22Rv1 (cell line): Measurements from ENCODE around the gene MED28.

Experiments
- CTCF ChIP-seq: fragments of 450-650 bp; IDR thresholded peaks from 2 replicates; pipeline ENCODE4 v1.5.1; 2017; ENCODE audit warnings: mild to moderate bottlenecking
- ZFX ChIP-seq: fragments of 450-650 bp; IDR thresholded peaks from 2 replicates; pipeline ENCODE4 v1.6.1; 2017; ENCODE audit warnings: antibody characterized with exemption, borderline replicate concordance

DNA sequence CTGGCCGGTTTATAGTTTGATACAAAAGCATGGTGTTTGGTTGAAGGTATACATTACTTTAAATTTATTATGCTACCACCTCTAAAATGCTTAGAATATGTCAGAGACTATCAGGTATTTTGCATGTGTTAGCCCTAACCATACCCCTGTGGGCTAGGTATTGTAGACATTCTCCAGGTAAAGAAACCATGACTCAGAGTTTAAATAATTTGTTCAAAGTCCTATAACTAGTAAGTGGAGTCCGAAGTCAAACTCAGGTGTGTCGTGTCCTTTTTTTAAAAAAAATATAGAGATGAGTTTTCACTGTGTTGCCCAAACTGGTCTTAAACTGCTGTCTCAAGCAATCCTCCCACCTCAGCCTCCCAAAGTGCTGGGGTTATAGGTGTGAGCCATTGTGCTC lies 25.1 kb upstream of the MED28 start:
- TF ChIP-seq CTCF (no peak), ZFX (no peak)
